Neural crest cell (in vitro differentiated cells): ENCODE results near the gene CACTIN. TPM values are rescaled to one million over a fixed set of nuclear protein-coding genes. Genes with fewer than 3 reads are reported as not detected.
"Not testable (repeated sequence)": the region's sequence is repeated elsewhere in the genome, so short reads cannot be mapped to it uniquely, and the experiment has no call there.

Experiments used
- DNase-seq: peaks from one replicate; pipeline ENCODE4 v3.0.0; 2021; ENCODE audit warnings: low read depth, mixed read lengths, low spot score
- H3K27ac Mint-ChIP-seq: one replicate; pipeline ENCODE4 v1.8.0; 2021; ENCODE audit warnings: mild to moderate bottlenecking, mixed read lengths; ENCODE audit not compliant: unreplicated experiment
- H3K27me3 Mint-ChIP-seq: 2 replicates; pipeline ENCODE4 v1.8.0; 2021; ENCODE audit warnings: low read depth, mild to moderate bottlenecking, mixed read lengths
- H3K36me3 Mint-ChIP-seq: 2 replicates; pipeline ENCODE4 v1.8.0; 2021; ENCODE audit warnings: low read depth, mild to moderate bottlenecking, mixed read lengths
- H3K4me1 Mint-ChIP-seq: 2 replicates; pipeline ENCODE4 v1.8.0; 2021; ENCODE audit warnings: mixed read lengths
- H3K4me3 Mint-ChIP-seq: one replicate; pipeline ENCODE4 v1.8.0; 2021; ENCODE audit warnings: mild to moderate bottlenecking, mixed read lengths
- H3K9me3 Mint-ChIP-seq: 2 replicates; pipeline ENCODE4 v1.8.0; 2021; ENCODE audit warnings: mixed read lengths
- total RNA-seq: library from RNA; stranded (reverse); gene quantifications from 2 replicates; pipeline ENCODE4 v1.2.1, GENCODE V29; 2021
- TF ChIP-seq, protein P1 (sequence below): fragments of 200-600 bp; sonication (generic); conservative IDR thresholded peaks from 2 replicates; pipeline ENCODE4 v1.5.0; 2021; ENCODE audit warnings: antibody characterized with exemption, mild to moderate bottlenecking

Gene CACTIN
- total RNA-seq, 1 donor from 2014 or later: 33.5 TPM

DNA sequence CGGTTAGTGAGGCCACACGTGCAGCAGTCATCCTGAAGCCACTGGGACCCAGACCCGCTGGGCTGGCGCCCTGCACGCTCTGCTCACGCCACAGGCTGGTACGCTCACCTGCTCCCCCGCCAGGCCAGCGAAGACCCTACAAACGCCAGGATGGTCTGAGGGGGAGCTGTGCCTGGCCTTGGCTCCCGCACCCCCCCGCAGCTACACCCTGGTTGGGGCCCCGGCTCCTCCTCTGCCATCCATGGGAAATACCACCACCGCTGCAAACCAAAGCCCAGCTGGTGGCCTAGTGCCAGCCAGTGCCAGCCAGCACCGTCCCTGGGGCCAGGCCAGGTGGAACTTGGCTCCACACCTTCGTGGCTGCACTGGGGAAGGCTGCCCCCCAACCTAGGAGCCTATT, 23.3 kb upstream of the CACTIN start:
- TF ChIP-seq, protein P1, sequence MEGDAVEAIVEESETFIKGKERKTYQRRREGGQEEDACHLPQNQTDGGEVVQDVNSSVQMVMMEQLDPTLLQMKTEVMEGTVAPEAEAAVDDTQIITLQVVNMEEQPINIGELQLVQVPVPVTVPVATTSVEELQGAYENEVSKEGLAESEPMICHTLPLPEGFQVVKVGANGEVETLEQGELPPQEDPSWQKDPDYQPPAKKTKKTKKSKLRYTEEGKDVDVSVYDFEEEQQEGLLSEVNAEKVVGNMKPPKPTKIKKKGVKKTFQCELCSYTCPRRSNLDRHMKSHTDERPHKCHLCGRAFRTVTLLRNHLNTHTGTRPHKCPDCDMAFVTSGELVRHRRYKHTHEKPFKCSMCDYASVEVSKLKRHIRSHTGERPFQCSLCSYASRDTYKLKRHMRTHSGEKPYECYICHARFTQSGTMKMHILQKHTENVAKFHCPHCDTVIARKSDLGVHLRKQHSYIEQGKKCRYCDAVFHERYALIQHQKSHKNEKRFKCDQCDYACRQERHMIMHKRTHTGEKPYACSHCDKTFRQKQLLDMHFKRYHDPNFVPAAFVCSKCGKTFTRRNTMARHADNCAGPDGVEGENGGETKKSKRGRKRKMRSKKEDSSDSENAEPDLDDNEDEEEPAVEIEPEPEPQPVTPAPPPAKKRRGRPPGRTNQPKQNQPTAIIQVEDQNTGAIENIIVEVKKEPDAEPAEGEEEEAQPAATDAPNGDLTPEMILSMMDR: no peak
- no peaks in the 10 kb centered on the region for H3K27me3 Mint-ChIP-seq
- H3K9me3 Mint-ChIP-seq: no peaks in the 10 kb centered on the region
- DNase-seq: no peak
- H3K36me3 Mint-ChIP-seq: no peaks in the 10 kb centered on the region
- H3K4me3 Mint-ChIP-seq: no peak overlapping the region
- no peaks in the 10 kb centered on the region for H3K4me1 Mint-ChIP-seq
- H3K27ac Mint-ChIP-seq: no peak overlapping the region

DNA sequence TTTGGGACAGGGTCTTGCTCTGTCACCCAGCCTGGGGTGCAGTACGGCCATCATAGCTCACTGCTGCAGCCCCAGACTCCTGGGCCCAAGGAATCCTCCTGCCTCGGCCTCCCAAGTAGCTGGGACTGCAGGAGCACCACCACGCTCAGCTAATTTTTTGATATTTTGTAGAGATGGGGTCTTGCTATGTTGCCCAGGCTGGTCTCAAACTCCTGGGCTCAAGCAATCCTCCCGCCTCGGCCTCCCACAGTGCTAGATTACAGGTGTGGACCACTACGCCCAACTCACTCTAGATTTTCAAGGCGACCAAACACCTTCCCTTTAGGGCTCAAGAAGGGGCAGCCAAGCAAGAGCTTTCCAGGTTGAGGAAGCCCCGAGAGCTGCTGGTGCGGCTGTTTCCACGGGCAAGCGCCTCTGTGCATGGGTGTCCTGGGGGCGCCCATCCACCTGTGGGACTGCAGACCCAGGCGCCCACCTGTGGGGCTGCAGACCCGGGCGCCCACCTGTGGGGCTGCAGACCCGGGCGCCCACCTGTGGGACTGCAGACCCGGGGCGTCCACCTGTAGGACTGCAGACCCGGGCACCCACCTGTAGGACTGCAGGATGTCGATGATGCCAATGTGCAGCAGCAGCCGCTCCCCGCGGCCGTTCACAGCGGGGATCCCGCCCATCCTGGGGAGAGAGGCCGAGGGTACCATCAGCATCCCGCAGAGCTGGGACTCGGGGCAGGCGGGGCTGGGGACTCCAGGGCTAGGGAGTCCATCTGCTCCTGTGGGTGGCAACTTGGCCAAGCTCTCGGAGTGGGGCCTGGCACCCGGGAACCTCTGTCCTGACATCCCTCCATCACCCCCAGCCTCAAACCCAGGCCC, 21.7 kb upstream of the CACTIN start:
- DNase-seq: no peak
- Mint-ChIP-seq H3K36me3 (no peaks in the 10 kb centered on the region), H3K27me3 (no peaks in the 10 kb centered on the region), H3K4me1 (no peaks in the 10 kb centered on the region), H3K27ac (no peak overlapping the region), H3K4me3 (no peak overlapping the region), H3K9me3 (no peaks in the 10 kb centered on the region)
- TF ChIP-seq, protein P1: no peak

DNA sequence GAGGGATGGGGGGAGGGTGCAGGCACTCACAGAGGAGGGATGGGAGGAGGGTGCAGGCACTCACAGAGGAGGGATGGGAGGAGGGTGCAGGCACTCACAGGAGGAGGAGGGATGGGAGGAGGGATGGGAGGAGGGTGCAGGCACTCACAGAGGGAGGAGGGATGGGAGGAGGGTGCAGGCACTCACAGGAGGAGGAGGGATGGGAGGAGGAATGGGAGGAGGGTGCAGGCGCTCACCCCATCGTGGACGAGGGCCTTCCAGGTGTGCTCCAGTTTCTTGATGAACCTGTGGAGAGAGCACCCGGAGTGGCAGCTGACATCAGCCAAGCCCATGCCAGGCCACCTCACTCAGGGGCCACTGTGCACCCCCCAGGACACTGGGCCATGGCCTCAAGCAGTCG, 20.5 kb upstream of the CACTIN start:
- H3K36me3 Mint-ChIP-seq, H3K4me3 Mint-ChIP-seq, H3K27me3 Mint-ChIP-seq, H3K4me1 Mint-ChIP-seq, H3K27ac Mint-ChIP-seq, H3K9me3 Mint-ChIP-seq, DNase-seq: not testable (repeated sequence)

DNA sequence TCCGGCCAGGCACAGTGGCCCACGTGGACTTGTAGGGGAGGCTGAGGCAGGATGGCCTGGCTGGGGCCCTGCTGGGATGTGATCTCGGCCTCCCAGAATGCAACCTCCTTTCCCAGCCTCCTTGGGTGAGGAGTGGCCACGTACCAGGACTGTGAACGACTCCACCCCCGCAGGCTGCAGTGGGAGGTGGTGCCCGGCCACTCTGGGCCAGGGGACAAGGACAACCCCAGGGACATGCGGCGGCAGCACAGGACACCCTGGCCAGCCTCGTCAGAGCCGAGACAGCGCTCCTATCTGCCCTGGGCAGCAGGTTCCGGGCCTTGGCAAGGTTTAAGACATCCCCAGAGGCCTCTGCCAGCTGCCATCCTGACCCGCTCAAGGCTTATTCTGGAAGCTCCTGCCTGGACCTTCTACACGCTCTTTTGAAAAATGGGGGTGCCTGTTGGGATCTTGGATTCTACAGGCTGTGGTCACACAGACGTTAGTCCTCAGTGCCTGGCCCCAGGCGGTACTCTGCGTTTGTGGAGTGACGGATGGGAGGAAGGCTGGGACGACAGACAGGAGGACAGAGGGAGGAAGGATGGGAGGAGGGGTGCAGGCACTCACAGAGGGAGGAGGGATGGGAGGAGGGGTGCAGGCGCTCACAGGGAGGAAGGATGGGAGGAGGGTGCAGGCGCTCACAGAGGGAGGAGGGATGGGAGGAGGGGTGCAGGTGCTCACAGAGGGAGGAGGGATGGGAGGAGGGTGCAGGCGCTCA, 19.9 kb upstream of the CACTIN start:
- Mint-ChIP-seq H3K27me3 (no peaks in the 10 kb centered on the region), H3K9me3 (no peaks in the 10 kb centered on the region), H3K27ac (no peak overlapping the region), H3K36me3 (no peaks in the 10 kb centered on the region), H3K4me3 (no peak overlapping the region), H3K4me1 (no peaks in the 10 kb centered on the region)
- TF ChIP-seq, protein P1: no peak
- no peak for DNase-seq

DNA sequence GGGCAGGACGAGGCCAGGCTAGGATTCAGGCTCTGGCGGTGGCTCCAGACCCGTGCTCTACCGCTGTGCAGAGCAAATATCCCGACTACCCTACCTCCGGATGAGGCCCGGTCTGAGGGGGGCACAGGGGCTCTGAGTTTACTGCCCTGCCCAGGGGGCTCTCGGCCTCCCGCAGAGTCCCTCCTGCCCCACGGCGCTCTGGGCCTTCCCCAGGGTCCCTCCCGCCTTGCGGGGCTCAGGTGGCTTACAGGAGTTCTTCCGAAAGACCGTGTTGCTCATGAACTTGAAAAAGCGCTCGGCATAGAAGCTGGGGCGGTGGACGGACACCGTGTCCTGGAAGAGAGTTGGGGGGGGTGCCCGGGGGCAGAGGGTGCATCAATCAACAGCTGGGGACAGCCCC, 19.1 kb upstream of the CACTIN start:
- TF ChIP-seq, protein P1: no peak

DNA sequence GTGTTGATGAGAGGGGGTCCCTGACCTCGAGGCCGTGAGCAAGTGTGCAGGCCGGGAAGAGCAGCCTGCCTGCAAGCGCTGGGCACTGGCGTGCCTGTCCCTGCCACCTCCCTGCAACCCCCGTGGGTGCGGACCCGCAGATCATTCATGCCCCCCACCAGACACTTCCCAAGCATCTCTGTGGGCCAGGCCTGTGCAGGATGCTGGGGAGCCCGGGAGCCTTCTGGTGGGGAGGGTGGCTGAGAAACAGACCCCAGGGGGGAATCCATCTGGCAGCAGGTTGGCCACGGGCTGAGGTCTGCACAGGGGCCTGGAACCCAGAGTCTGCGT, 18.4 kb upstream of the CACTIN start:
- no peak for DNase-seq
- H3K9me3 Mint-ChIP-seq: no peaks in the 10 kb centered on the region
- H3K36me3 Mint-ChIP-seq: no peaks in the 10 kb centered on the region
- TF ChIP-seq, protein P1: no peak
- no peaks in the 10 kb centered on the region for H3K27me3 Mint-ChIP-seq
- no peak overlapping the region for H3K27ac Mint-ChIP-seq
- no peak overlapping the region for H3K4me3 Mint-ChIP-seq
- H3K4me1 Mint-ChIP-seq: no peaks in the 10 kb centered on the region

More for the DNA sequence above, 19.1 kb upstream of the CACTIN start:
- Mint-ChIP-seq H3K27ac (no peak overlapping the region), H3K27me3 (no peaks in the 10 kb centered on the region), H3K9me3 (no peaks in the 10 kb centered on the region), H3K36me3 (no peaks in the 10 kb centered on the region), H3K4me3 (no peak overlapping the region), H3K4me1 (no peaks in the 10 kb centered on the region)
- DNase-seq: no peak
